ENCODE measurements around the gene ABHD4. TPM values are rescaled to one million over a fixed set of nuclear protein-coding genes. Genes with fewer than 3 reads are reported as not detected.

The ABHD4 gene
- total and polyA plus RNA-seq, 2 of the 4 experiments (the other 2 are of a cell fraction): 5.0 to 22.0 TPM

DNA sequence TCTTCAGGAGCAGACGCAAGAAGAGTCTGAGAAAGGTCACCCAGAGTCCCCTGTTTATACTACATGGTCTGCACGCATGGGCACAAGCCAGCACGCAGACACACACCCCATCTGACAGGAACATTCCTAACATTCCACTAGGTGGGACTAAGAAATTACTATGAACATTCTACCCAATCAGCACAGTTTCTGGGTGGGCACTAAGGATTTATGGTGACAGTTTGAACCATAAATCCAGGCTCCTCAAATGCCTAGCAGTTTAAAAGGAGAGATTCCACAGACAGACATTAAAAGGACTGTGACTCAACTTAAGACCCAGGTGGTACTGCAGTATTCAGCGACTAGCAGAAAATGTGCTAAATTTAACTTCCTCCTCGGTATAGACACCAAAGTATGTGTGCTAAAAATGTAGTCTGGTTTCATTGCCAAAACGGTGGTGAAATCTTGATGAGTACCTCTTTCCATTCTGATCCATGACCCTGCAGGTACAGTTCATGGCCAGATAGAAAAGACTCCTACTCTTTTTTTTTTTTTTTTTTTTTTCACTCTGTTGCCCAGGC lies 16.2 kb downstream of the ABHD4 start:
- Histone ChIP-seq H2BK15ac (ENCODE audit: low read depth, low read length) (no peak overlapping the region), H2AK5ac (ENCODE audit: low read depth, low read length) (no peak overlapping the region), H3K9me3 (ENCODE audit: control insufficient read depth, insufficient read depth, low read length) (no peaks in the 10 kb centered on the region), H3K4me2 (ENCODE audit: low read depth, low read length) (peak overlapping the region; percentile 17; the same call in 1 of the 2 replicates), H4K5ac (ENCODE audit: low read depth, low read length) (no peak overlapping the region), H2BK120ac (ENCODE audit: low read depth, low read length) (peak overlapping the region; percentile 55; the same call in 1 of the 2 replicates), H3K9me1 (ENCODE audit: insufficient read depth, low read length) (peaks cover 31% of the 10 kb centered on the region), H2BK20ac (ENCODE audit: low read depth, low read length) (no peak overlapping the region), H4K91ac (ENCODE audit: insufficient read depth, low read depth, low read length) (no peak overlapping the region), H4K20me1 (ENCODE audit: insufficient read depth, low read length) (no peaks in the 10 kb centered on the region), H3K4ac (ENCODE audit: low read depth, low read length) (no peak overlapping the region; the same call in 1 of the 2 replicates), H3K27me3 (ENCODE audit: control insufficient read depth, insufficient read depth, low read length) (no peaks in the 10 kb centered on the region), H3K23ac (ENCODE audit: low read depth, low read length) (no peak overlapping the region), H3K27ac (ENCODE audit: insufficient read depth, low read length) (no peak overlapping the region), H2AK9ac (replicated peaks; ENCODE audit: low read depth, low read length, poor library complexity) (no peak overlapping the region), H2AFZ (replicated peaks; ENCODE audit: low read length, poor library complexity) (peak overlapping the region; percentile 38), H3K36me3 (ENCODE audit: control insufficient read depth, insufficient read depth, low read length) (peaks cover 28% of the 10 kb centered on the region), H3K14ac (replicated peaks; ENCODE audit: low read depth, low read length) (no peak overlapping the region), H4K8ac (ENCODE audit: low read depth in 2 of 2, low read length in 2 of 2) (no peak overlapping the region; a peak in 1 of 4 replicates), H3K79me1 (ENCODE audit: low read depth in 1 of 2, low read length in 2 of 2) (no peaks in the 10 kb centered on the region; a peak in 1 of 4 replicates), H3K18ac (ENCODE audit: low read depth, low read length) (no peak overlapping the region), H3K4me3 (ENCODE audit: insufficient read depth, low read depth, low read length) (no peak overlapping the region), H3K9ac (ENCODE audit: low read depth, low read length) (no peak overlapping the region), H3K56ac (ENCODE audit: extremely low read depth, insufficient read depth, low read length) (no peak overlapping the region), H3K4me1 (ENCODE audit: control insufficient read depth, insufficient read depth, low read length) (peaks cover 7% of the 10 kb centered on the region), H2BK5ac (ENCODE audit: low read depth, low read length, poor library complexity, severe bottlenecking) (peak overlapping the region; percentile 41)
- no CpG with 5 or more reads among the region's 6 CpGs for WGBS, 2 experiments (ENCODE audit: extremely low coverage in 2 of 2, insufficient read length in 1 of 2)
- TF ChIP-seq RCOR1 (IDR thresholded peaks at IDR 0.05; ENCODE audit: insufficient replicate concordance, low read length) (peak; percentile 66), BHLHE40 (IDR thresholded peaks at IDR 0.05; ENCODE audit: low read depth, low read length) (peak; percentile 90), POLR2A (IDR thresholded peaks at IDR 0.05; ENCODE audit: low read depth, low read length) (0 out of 2 replicates have a peak, but pooled peaks have one; percentile 8), CEBPB (IDR thresholded peaks at IDR 0.05; ENCODE audit: low read depth, low read length) (peak; percentile 79), SMC3 (IDR thresholded peaks at IDR 0.05; ENCODE audit: low read depth, low read length) (no peak), MXI1 (IDR thresholded peaks at IDR 0.05; ENCODE audit: borderline replicate concordance, low read depth, low read length) (no peak), MAZ (IDR thresholded peaks at IDR 0.05; ENCODE audit: borderline replicate concordance, low read depth, low read length) (peak; percentile 47; the same call in 1 of the 2 replicates), FOS (IDR thresholded peaks at IDR 0.05; ENCODE audit: low read depth, low read length) (peak; percentile 57), CTCF (conservative IDR thresholded peaks at IDR 0.05; ENCODE audit: low read depth, low read length) (no peak)
- TF ChIP-seq, protein P1, sequence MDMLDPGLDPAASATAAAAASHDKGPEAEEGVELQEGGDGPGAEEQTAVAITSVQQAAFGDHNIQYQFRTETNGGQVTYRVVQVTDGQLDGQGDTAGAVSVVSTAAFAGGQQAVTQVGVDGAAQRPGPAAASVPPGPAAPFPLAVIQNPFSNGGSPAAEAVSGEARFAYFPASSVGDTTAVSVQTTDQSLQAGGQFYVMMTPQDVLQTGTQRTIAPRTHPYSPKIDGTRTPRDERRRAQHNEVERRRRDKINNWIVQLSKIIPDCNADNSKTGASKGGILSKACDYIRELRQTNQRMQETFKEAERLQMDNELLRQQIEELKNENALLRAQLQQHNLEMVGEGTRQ (IDR thresholded peaks at IDR 0.05; ENCODE audit: low read depth, low read length): peak; percentile 36; the same call in 1 of the 2 replicates
- CTCF ChIA-PET: no interaction called here
- in situ Hi-C loops (cut with MboI; ENCODE audit: low sequenced_read_pairs) (no loop called here), intact Hi-C loops (cut with micrococcal nuclease) (no loop called here), dilution Hi-C loops (cut with HindIII; ENCODE audit: low sequenced_read_pairs, unreplicated experiment) (no loop called here)
- ATAC-seq (ENCODE audit: low read depth): peak; percentile 92
- DNase-seq: peak; percentile 98
- POLR2A ChIA-PET (ENCODE audit: unreplicated experiment): no interaction called here
- BruUV-seq (replicated peaks): no TSS peak
